Uterus (tissue), 2 donors: ENCODE measurements around the gene RHBDL2.

ENCODE experiments used
- POLR2A ChIP-seq, 2 donors: fragments of 450-650 bp; IDR thresholded peaks; one replicate each; pipeline ENCODE4 v1.6.1; 2016; ENCODE audit warnings: antibody characterized with exemption in 2 of 2, mild to moderate bottlenecking in 1 of 2, moderate library complexity in 1 of 2
- TF ChIP-seq, protein P1 (sequence below), 4 experiments: fragments of 200-600 bp in 2 of 4; fragments of 450-650 bp in 2 of 4; sonication (generic) in 2 of 4; IDR thresholded peaks; one replicate each; pipeline ENCODE4 v1.5.1; 2016 to 2019; ENCODE audit warnings: antibody characterized with exemption in 4 of 4, mild to moderate bottlenecking in 2 of 4, moderate library complexity in 1 of 4

DNA sequence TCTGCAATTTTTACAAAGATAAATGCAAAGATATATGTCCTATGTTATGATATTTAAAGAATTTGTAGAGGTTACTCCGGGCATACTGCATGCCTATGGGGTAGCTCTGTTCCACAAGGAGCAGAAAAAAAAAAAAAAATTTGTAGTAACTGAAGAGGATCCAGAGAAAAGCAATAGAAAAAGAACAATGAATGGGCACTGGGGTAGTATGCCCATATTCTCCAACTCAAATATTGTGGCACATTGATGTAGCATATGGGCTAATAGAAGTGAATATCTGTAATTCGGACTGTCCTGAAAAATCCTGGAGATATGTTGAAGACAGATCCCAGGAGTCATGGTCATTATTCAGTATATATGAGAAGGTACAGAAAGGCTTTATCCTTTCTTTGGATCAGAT is 48.3 kb upstream of the RHBDL2 start:
- TF ChIP-seq, protein P1, sequence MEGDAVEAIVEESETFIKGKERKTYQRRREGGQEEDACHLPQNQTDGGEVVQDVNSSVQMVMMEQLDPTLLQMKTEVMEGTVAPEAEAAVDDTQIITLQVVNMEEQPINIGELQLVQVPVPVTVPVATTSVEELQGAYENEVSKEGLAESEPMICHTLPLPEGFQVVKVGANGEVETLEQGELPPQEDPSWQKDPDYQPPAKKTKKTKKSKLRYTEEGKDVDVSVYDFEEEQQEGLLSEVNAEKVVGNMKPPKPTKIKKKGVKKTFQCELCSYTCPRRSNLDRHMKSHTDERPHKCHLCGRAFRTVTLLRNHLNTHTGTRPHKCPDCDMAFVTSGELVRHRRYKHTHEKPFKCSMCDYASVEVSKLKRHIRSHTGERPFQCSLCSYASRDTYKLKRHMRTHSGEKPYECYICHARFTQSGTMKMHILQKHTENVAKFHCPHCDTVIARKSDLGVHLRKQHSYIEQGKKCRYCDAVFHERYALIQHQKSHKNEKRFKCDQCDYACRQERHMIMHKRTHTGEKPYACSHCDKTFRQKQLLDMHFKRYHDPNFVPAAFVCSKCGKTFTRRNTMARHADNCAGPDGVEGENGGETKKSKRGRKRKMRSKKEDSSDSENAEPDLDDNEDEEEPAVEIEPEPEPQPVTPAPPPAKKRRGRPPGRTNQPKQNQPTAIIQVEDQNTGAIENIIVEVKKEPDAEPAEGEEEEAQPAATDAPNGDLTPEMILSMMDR (IDR thresholded peaks at IDR 0.05), result no peak
- no peak for TF ChIP-seq POLR2A (IDR thresholded peaks at IDR 0.05)
